ENCODE measurements around the gene EPC1.

The EPC1 gene

DNA sequence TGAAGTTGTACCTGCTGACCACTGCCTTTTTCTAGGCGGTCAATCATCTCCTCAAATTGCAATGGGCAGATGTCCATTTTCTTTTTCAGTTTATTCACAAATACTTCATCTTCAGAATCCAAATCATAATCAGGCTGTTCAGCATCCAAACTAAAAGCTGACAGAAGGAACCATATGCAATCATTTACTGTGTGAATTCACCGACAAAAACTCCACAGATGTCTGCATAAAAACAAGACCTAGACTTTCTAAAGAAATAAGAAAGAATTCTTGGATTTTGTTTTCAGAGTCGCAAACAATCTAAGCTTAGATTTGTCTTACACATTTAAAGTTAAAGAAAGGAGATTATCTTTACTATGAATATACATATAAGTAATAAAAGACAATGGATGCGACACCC, 53.4 kb downstream of the EPC1 start:
- H3K4me2 ChIP-seq (ENCODE audit: low read length): no peak overlapping the region
- H3K9ac ChIP-seq: no peak overlapping the region
- peaks cover 28% of the 10 kb centered on the region for H3K79me2 ChIP-seq
- no peaks in the 10 kb centered on the region for H3K9me3 ChIP-seq (ENCODE audit: control insufficient read depth, low read length)
- H3K4me3 ChIP-seq (ENCODE audit: low read depth, low read length): no peak overlapping the region
- H3K27me3 ChIP-seq (ENCODE audit: control insufficient read depth, insufficient read depth, low read length): no peaks in the 10 kb centered on the region
- TF ChIP-seq, protein P1, sequence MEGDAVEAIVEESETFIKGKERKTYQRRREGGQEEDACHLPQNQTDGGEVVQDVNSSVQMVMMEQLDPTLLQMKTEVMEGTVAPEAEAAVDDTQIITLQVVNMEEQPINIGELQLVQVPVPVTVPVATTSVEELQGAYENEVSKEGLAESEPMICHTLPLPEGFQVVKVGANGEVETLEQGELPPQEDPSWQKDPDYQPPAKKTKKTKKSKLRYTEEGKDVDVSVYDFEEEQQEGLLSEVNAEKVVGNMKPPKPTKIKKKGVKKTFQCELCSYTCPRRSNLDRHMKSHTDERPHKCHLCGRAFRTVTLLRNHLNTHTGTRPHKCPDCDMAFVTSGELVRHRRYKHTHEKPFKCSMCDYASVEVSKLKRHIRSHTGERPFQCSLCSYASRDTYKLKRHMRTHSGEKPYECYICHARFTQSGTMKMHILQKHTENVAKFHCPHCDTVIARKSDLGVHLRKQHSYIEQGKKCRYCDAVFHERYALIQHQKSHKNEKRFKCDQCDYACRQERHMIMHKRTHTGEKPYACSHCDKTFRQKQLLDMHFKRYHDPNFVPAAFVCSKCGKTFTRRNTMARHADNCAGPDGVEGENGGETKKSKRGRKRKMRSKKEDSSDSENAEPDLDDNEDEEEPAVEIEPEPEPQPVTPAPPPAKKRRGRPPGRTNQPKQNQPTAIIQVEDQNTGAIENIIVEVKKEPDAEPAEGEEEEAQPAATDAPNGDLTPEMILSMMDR (IDR thresholded peaks at IDR 0.05): no peak
- H3K4me1 ChIP-seq: peaks cover 13% of the 10 kb centered on the region
- H3K27ac ChIP-seq: no peak overlapping the region
- H3K36me3 ChIP-seq (ENCODE audit: control insufficient read depth, insufficient read depth, low read length): no peaks in the 10 kb centered on the region
- no peak overlapping the region for H2AFZ ChIP-seq

DNA sequence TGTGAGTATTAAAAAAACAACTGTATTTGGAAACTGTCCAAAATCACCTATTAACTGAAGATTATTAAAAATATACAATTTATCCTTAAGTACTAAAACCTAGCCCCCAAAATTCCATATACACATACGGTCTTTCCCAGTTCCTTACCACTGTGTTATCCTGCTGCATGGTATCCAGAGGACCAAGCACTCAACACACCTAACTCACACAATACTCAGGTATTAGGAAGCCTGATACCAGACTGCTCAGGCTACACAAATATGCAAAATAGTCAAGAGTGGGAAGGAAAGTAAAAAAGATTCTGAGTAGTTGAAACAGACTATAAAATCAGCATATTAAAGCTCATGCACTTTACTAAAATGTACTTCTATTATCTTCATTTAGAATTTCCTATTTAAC, 67.2 kb downstream of the EPC1 start:
- H3K36me3 ChIP-seq (ENCODE audit: control insufficient read depth, insufficient read depth, low read length): no peaks in the 10 kb centered on the region
- no peaks in the 10 kb centered on the region for H3K4me1 ChIP-seq
- peaks cover 29% of the 10 kb centered on the region for H3K79me2 ChIP-seq
- no peak overlapping the region for H3K4me2 ChIP-seq (ENCODE audit: low read length)
- H3K9me3 ChIP-seq (ENCODE audit: control insufficient read depth, low read length): no peaks in the 10 kb centered on the region
- H2AFZ ChIP-seq: no peak overlapping the region
- H3K27me3 ChIP-seq (ENCODE audit: control insufficient read depth, insufficient read depth, low read length): no peaks in the 10 kb centered on the region
- no peak overlapping the region for H3K4me3 ChIP-seq (ENCODE audit: low read depth, low read length)
- TF ChIP-seq, protein P1 (IDR thresholded peaks at IDR 0.05): no peak
- H3K27ac ChIP-seq: no peak overlapping the region
- no peak overlapping the region for H3K9ac ChIP-seq

DNA sequence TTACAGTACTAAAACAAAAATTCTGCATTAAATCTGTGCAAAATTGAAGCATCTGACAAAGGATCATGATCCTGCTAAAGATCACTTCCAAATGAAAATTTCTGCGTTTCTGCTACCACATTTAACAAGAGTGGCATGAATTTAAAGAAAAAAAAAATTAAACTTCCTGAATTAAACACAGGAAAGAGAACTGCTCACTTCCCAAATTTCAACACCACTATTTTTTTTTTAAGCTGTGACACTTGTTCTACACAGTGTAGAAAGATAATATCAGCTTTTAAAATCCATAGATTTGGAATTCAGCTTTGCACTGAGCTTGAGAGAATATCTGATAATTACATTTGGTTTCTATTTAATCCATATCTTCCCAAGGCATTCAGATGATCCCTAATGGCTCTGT, 73.6 kb downstream of the EPC1 start:
- Histone ChIP-seq H3K36me3 (ENCODE audit: control insufficient read depth, insufficient read depth, low read length) (no peaks in the 10 kb centered on the region), H3K9me3 (ENCODE audit: control insufficient read depth, low read length) (no peaks in the 10 kb centered on the region), H3K4me3 (ENCODE audit: low read depth, low read length) (no peak overlapping the region), H3K9ac (no peak overlapping the region), H3K27ac (no peak overlapping the region), H3K4me2 (ENCODE audit: low read length) (no peak overlapping the region), H3K79me2 (peaks cover 15% of the 10 kb centered on the region), H2AFZ (no peak overlapping the region), H3K4me1 (peaks cover 3% of the 10 kb centered on the region), H3K27me3 (ENCODE audit: control insufficient read depth, insufficient read depth, low read length) (no peaks in the 10 kb centered on the region)
- TF ChIP-seq, protein P1 (IDR thresholded peaks at IDR 0.05): no peak

DNA sequence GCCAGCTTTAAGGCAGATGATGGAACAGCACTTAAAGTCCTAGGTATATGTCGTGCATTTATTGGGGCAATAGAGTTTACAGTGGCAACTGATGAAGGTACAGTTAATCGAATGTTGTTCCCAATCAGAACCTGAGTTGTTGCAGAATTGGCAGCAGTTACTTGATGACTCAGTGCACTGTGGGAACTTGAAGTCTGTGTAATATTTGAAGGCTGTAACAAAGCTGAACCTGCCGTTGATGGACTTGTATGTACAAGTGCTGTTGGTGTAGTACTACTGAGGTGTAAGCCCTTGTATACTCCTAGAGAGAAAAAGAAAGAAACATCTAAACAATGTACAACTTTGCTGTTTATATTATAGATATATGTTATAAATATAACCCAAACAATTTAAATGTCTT, 75.3 kb downstream of the EPC1 start:
- Histone ChIP-seq H3K9me3 (ENCODE audit: control insufficient read depth, low read length) (no peaks in the 10 kb centered on the region), H2AFZ (no peak overlapping the region), H3K27me3 (ENCODE audit: control insufficient read depth, insufficient read depth, low read length) (no peaks in the 10 kb centered on the region), H3K9ac (no peak overlapping the region), H3K79me2 (peaks cover 5% of the 10 kb centered on the region), H3K36me3 (ENCODE audit: control insufficient read depth, insufficient read depth, low read length) (no peaks in the 10 kb centered on the region), H3K4me3 (ENCODE audit: low read depth, low read length) (no peak overlapping the region), H3K4me2 (ENCODE audit: low read length) (no peak overlapping the region), H3K27ac (no peak overlapping the region), H3K4me1 (peaks cover 3% of the 10 kb centered on the region)
- TF ChIP-seq, protein P1 (IDR thresholded peaks at IDR 0.05): no peak

DNA sequence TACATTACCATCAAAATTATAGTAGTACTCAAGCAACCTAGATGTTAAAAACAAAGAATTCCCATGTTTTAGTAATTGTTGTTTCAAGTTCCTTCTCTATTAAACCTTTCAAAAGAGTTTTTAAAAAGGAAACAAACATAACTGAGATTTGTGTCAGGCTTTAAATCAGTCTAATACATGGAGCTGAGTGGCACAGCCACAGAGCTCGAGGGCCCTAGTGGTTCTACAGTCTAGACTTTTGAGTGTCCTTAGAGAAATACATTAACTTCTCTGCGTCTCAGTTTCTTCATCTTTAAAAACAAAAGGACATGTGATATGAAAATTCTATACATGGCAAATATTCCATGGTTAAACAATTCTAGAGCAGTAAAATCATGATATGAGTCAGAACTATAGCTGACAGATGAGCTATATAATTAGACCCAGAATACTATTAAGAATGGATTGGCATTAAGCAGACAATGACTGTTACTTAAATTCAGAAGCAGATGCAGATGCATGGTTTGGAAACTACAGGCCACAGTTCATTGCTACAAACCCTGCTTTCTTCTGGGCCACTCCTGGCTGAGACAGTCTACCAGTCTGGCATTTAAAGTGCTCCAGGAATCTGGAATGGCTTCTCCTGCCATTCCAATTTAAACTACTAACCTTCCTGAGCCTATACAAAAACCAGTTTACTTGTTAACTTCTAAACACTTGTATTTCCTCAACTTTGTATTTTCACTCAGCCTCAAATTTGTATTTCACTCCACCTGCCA, 77.4 kb downstream of the EPC1 start:
- Histone ChIP-seq H3K9me3 (ENCODE audit: control insufficient read depth, low read length) (no peaks in the 10 kb centered on the region), H3K79me2 (no peaks in the 10 kb centered on the region), H3K4me2 (ENCODE audit: low read length) (no peak overlapping the region), H3K27ac (no peak overlapping the region), H3K27me3 (ENCODE audit: control insufficient read depth, insufficient read depth, low read length) (no peaks in the 10 kb centered on the region), H3K4me1 (peaks cover 3% of the 10 kb centered on the region), H3K9ac (no peak overlapping the region), H3K36me3 (ENCODE audit: control insufficient read depth, insufficient read depth, low read length) (no peaks in the 10 kb centered on the region), H2AFZ (no peak overlapping the region), H3K4me3 (ENCODE audit: low read depth, low read length) (no peak overlapping the region)
- TF ChIP-seq, protein P1 (IDR thresholded peaks at IDR 0.05): no peak

All from parathyroid adenoma (tissue), 2 donors.